HG02970 (cell line): ENCODE results near the gene MSI2.

ENCODE experiments used
- ATAC-seq: cut with Tn5 transposase; IDR thresholded peaks from one replicate; pipeline ENCODE4 v1.9.1; 2021; ENCODE audit warnings: mild to moderate bottlenecking, moderate library complexity, moderate number of reproducible peaks; ENCODE audit not compliant: unreplicated experiment, low FRiP score

Gene MSI2

GRCh38 chr17:57597531-57598453, 341.5 kb downstream of the MSI2 start:
- no peak for ATAC-seq

DNA sequence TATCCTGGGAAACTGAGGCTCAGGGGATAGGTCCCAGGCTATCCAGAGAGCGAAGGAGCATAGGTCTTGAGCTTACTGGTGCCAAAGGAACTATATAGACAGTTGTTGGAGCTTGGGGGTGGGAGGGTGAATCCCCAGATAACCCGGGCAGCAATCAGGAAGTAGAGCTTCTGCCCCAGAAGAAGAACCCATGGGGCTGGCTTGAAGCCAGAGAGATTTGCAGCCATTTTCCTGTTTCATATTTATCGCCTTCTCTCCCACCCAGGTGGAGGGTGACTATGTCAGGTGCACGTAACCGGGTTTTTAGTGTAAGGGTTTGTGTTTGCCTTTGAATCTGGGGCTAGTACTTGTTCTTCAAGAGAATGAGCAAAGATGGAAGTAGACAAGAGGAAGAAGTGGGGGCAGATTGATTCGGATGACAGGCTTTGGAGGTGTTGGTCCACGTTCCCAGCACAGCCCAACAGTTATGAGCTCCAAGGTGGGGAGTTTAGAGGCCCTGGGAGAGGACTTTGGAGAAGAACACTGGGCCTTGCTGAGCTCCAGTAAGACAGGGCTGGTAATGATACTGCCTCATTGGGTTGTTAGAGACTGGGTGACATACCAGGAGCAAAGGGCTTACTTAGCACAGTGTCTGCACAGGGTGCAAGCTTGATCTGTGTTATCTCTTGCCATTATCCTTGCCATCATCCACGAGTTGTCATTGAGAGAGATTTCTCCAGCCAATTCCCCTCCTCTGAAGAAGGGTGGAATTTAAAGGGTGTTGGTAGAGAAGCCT, 343.1 kb downstream of the MSI2 start:
- ATAC-seq = no peak

- ATAC-seq = no peak
Observed at GRCh38 chr17:57600074-57600473, 343.8 kb downstream of the MSI2 start.

DNA sequence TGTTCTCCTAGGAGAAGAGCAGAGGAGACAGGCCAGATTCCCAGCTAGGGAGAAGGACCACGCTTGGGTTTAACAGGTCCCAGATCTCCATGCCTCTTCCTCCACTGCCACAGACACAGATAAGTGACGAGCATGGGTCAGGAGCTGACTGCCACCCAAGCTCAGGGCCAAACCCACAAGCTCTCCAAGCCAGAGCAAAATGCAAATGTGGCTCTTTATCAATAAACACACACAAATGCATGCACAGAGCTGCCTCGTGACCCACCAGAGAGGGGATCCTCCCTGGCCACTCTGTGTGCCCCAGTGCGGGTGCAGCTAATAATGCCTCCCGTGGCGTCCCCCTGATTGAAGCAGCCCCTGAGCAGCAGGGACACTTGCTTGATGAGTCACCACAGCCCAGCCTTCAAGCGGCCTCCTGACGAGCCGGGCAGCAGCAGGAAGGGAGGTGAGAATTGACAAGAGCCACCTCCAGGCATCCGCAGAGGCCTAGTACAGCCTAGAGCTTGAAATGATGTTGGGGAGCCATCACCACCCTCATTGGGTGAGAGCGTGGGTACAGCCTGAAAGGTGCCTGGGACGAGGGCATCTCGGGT, 344.9 kb downstream of the MSI2 start:
- ATAC-seq = no peak

- no peak for ATAC-seq
Observed at GRCh38 chr17:57602896-57603295, 346.6 kb downstream of the MSI2 start.

DNA sequence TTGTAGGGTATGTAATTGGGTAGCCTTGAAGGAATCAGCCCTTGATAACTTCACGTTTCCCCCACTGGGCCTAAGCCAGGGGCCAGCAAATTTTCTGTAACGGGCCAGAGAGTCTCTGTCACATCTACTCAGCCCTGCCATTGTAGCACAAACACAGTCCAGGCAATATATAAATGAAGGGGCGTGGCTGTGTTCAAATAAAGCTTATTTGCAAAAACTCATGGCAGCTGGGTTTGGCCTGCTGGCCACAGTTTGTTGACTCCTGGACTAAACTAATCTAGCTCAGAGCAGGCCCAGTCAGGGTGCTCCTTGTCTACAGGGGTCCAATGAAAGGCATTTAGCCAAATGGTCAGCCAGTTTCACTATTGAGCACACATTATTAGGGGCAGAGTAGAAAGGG, 347.2 kb downstream of the MSI2 start:
- no peak for ATAC-seq

GRCh38 chr17:57603978-57604377, 347.7 kb downstream of the MSI2 start:
- ATAC-seq = no peak

GRCh38 chr17:57604771-57605674, 348.7 kb downstream of the MSI2 start:
- ATAC-seq = peak; percentile 65

- ATAC-seq = no peak
Observed at GRCh38 chr17:57605675-57606105, 349.4 kb downstream of the MSI2 start.

GRCh38 chr17:57606111-57606875, 350.0 kb downstream of the MSI2 start:
- no peak for ATAC-seq

DNA sequence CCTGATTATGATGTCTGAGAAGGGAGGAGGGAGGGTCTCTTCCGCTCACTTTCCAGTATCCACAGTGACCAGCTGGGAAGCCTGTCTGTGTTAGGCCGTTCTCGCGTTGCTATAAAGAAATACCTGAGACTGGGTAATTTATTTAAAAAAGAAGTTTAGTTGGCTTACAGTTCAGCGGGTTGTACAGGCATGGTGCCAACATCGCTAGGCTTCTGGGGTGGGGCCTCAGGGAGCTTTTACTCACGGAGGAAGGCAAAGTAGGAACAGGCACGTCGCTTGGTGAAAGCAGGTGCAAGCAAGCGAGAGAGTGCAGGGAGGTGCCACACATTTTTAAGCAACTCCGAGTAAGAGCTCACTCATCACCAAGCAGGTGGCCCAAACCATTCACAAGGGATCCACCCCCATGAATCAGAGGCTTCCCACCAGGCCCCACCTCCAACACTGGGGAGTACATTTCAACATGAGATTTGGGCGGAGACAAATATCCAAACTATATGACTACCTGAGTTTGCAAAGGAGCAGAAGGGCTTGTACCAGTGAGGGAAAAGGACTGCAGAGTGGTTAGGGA, 351.3 kb downstream of the MSI2 start:
- no peak for ATAC-seq

GRCh38 chr17:57608369-57609124, 352.2 kb downstream of the MSI2 start:
- ATAC-seq = no peak

DNA sequence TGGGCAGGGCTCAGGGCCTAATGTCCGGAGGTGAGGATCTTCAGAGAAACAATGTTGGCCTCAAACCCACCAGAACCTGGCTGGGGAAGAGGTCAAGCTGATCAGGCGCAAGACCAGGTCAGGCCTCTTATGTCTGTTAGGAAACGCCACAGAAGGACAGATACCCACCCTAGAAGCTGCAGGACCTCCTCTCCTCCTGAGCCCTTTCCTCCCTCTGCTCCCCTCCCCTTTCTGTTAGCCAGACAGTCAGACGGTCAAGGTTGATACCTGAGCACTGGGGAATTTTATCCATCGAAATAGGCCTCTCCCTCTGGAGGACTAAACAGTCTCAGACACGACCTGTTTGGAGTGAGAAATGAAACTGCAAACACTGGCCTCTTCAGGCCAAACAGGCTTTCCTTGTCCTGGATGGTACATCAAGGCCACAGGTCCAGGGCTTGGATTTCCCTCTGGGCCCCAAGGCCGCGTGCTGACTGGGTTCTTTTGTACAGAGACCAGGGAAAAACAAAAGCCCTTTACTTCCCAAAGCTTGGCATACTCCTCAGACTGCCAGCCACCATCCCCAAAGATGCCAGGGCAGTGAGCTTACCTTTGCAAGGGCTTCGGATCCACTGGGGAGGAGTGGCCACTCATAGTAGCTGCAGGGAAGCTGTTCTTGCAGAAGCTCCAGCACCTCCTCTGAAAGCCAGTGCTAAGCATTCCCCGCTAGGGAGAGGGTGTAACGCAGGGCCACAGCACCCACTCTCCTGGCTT, 353.0 kb downstream of the MSI2 start:
- ATAC-seq = no peak

DNA sequence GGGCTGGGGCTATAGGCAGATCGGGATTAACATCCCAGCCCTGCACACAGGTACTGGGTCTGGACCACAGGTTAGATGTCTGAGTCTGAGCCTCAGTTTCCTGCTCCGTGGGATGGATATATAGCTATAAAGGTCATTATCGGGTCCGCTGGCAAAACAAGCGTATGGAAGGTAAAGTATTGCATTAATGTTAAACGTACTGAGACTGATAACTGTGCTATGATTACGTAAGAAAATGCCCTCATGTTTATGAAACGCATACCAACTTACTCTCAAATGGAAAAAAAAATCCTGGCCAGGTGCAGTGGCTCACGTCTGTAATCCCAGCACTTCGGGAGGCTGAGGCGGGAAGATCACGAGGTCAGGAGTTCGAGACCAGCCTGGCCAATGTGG, 353.6 kb downstream of the MSI2 start:
- no peak for ATAC-seq

DNA sequence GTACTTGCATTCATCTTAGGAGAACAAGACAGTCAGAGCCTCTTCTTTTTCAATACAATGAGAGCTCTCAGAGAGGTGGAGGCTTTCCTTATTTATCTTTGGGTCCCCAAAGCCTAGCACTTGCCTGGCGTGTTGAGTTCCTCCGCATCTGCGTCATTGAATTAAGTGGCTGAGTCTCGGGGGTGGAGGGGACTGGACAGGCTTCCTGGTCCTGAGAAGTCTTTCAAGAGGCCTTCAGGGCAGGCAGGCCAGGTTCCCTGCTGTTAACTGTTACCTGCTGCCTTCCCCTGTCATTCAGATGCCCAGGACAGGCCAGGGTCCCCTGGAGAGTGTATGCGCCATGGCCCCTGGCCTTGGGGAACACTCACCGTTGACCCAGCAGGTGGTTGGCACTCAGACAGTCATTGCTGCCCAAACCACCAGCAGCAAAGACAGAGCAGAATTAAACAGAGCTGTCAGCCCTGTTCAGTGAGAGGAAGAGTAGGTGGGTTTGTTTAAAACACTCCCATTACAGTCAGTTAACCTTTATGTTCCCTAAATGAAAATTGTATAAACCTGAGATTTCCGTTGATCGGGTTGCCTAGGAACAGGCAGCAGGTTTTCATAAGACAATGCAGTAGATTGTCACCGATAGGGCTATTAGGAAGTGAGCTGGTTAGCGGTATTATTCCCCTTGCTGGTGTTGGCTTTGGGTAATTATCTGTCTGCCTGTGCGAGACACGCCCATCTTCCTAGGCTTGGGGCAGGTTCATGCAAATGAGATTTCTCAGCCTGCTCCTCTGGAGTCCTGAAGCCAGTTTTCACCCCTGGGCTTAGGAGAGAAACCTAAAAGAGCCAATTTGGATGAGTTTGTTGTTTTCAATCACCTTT, 356.1 kb downstream of the MSI2 start:
- no peak for ATAC-seq

DNA sequence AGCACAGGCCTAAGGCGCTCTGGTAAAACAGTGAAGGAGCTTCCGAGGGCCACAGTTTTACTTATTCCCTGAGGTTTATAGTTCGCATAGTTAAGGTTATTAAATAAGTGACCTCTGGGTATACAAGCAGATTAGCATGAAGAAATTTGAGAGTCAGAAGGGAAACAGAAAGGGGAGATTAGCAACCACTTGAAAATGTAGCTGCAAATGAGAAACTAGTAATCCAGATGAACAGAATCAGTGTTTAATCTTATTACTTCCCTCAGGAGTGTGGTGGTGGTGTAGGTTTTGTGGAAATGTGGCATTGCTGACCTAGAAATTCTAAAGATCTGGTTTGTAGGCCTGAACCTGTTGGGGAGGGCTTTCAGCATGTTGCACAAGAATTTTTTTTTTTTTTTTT, 358.4 kb downstream of the MSI2 start:
- no peak for ATAC-seq
